OCI-LY1 (cell line): ENCODE measurements around the gene SMAP1.

Source experiments
- H2AFZ ChIP-seq: fragments of 200-600 bp; sonication (generic), shearing (Covaris generic); 2 replicates; pipeline ENCODE4 v1.6.0; 2014; ENCODE audit warnings: antibody characterized with exemption, mild to moderate bottlenecking, low read length
- H3F3A ChIP-seq: fragments of 200-600 bp; sonication (generic), shearing (Covaris generic); 2 replicates; pipeline ENCODE4 v1.6.0; 2014; ENCODE audit warnings: mild to moderate bottlenecking, antibody characterized with exemption, low read length, moderate library complexity; ENCODE audit not compliant: insufficient read depth
- H3K27ac ChIP-seq: fragments of 200-600 bp; sonication (generic); 2 replicates; pipeline ENCODE4 v1.5.1; 2014; ENCODE audit warnings: low read length, mixed run types, mild to moderate bottlenecking, low read depth; ENCODE audit not compliant: poor library complexity, severe bottlenecking
- H3K27me3 ChIP-seq: fragments of 200-600 bp; sonication (generic); 2 replicates; pipeline ENCODE4 v1.6.0; 2014; ENCODE audit warnings: antibody characterized with exemption, mild to moderate bottlenecking, low read length, moderate library complexity; ENCODE audit not compliant: insufficient read depth
- H3K36me3 ChIP-seq: fragments of 200-600 bp; sonication (generic); 2 replicates; pipeline ENCODE4 v1.6.1; 2014; ENCODE audit warnings: mild to moderate bottlenecking, antibody characterized with exemption, low read length, moderate library complexity, mixed read lengths; ENCODE audit not compliant: insufficient read depth
- H3K4me1 ChIP-seq: fragments of 200-600 bp; sonication (generic); 2 replicates; pipeline ENCODE4 v1.5.1; 2014; ENCODE audit warnings: mild to moderate bottlenecking, low read length, moderate library complexity; ENCODE audit not compliant: insufficient read depth, severe bottlenecking
- H3K4me2 ChIP-seq: fragments of 200-600 bp; sonication (generic), shearing (Covaris generic); 2 replicates; pipeline ENCODE4 v1.6.1; 2014; ENCODE audit warnings: low read length
- H3K4me3 ChIP-seq: fragments of 200-600 bp; sonication (generic); 2 replicates; pipeline ENCODE4 v1.5.1; 2014; ENCODE audit warnings: low read length, low read depth, mild to moderate bottlenecking, mixed read lengths; ENCODE audit not compliant: poor library complexity, severe bottlenecking
- H3K79me2 ChIP-seq: fragments of 200-600 bp; shearing (Covaris generic); 2 replicates; pipeline ENCODE4 v1.6.1; 2016; ENCODE audit warnings: mixed run types, low read length, mixed read lengths; ENCODE audit not compliant: insufficient read depth
- H3K9ac ChIP-seq: fragments of 200-600 bp; sonication (generic), shearing (Covaris generic); 2 replicates; pipeline ENCODE4 v1.6.1; 2014; ENCODE audit warnings: mild to moderate bottlenecking, low read length, mixed read lengths
- H3K9me2 ChIP-seq: fragments of 200-600 bp; sonication (generic), shearing (Covaris generic); 2 replicates; pipeline ENCODE4 v1.6.1; 2014; ENCODE audit warnings: low read depth, mild to moderate bottlenecking, low read length, mixed read lengths
- H3K9me3 ChIP-seq: fragments of 200-600 bp; shearing (Covaris generic); 2 replicates; pipeline ENCODE4 v1.6.1; 2014; ENCODE audit warnings: low read length, mixed read lengths
- H4K20me1 ChIP-seq: fragments of 200-600 bp; sonication (generic), shearing (Covaris generic); 2 replicates; pipeline ENCODE4 v1.6.0; 2016; ENCODE audit warnings: mild to moderate bottlenecking, low read length; ENCODE audit not compliant: insufficient read depth
- EZH2 ChIP-seq: fragments of 200-600 bp; sonication (generic), shearing (Covaris generic); IDR thresholded peaks from 2 replicates; pipeline ENCODE4 v1.8.0; 2017; ENCODE audit warnings: borderline replicate concordance, mixed run types, mild to moderate bottlenecking, antibody characterized with exemption, low read length, moderate library complexity, mixed read lengths
- TF ChIP-seq, protein P1 (sequence below): fragments of 200-600 bp; sonication (generic), shearing (Covaris generic); IDR thresholded peaks from 2 replicates; pipeline ENCODE4 v1.5.1; 2017; ENCODE audit warnings: mild to moderate bottlenecking, antibody characterized with exemption, low read length, moderate library complexity, mixed read lengths

SMAP1 gene

DNA sequence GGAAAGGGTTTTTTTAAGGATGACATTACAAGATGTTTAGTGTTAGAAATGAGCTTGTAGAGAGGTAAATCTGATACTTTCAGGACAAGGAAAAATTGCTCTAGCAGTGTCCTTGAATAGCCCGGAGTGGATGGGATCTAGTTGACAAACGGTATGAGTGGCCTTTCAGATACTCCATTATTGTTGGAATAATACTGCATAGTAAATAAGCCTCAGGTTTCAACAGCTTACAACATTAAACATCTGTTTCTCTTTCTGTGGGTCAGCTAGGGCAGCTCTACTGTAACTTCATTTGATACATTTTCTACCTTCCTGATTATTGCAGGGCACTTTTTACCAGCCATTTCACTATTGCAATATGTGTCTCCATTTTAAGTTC lies 171.2 kb downstream of the SMAP1 start:
- Histone ChIP-seq H3K27me3 (no peaks in the 10 kb centered on the region), H3K79me2 (no peaks in the 10 kb centered on the region), H3K9me2 (no peaks in the 10 kb centered on the region), H3K4me1 (no peaks in the 10 kb centered on the region), H3K9ac (no peak overlapping the region), H3K4me3 (no peak overlapping the region), H3K4me2 (no peak overlapping the region), H3K36me3 (no peaks in the 10 kb centered on the region), H3K27ac (no peak overlapping the region), H2AFZ (no peak overlapping the region), H3K9me3 (no peaks in the 10 kb centered on the region), H4K20me1 (no peaks in the 10 kb centered on the region), H3F3A (no peaks in the 10 kb centered on the region)
- TF ChIP-seq, protein P1, sequence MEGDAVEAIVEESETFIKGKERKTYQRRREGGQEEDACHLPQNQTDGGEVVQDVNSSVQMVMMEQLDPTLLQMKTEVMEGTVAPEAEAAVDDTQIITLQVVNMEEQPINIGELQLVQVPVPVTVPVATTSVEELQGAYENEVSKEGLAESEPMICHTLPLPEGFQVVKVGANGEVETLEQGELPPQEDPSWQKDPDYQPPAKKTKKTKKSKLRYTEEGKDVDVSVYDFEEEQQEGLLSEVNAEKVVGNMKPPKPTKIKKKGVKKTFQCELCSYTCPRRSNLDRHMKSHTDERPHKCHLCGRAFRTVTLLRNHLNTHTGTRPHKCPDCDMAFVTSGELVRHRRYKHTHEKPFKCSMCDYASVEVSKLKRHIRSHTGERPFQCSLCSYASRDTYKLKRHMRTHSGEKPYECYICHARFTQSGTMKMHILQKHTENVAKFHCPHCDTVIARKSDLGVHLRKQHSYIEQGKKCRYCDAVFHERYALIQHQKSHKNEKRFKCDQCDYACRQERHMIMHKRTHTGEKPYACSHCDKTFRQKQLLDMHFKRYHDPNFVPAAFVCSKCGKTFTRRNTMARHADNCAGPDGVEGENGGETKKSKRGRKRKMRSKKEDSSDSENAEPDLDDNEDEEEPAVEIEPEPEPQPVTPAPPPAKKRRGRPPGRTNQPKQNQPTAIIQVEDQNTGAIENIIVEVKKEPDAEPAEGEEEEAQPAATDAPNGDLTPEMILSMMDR = no peak
- TF ChIP-seq EZH2 = no peak

GRCh38 chr6:70839286-70840266 lies 171.9 kb downstream of the SMAP1 start:
- Histone ChIP-seq H3K36me3 (no peaks in the 10 kb centered on the region), H3K9me3 (no peaks in the 10 kb centered on the region), H3K79me2 (no peaks in the 10 kb centered on the region), H3K4me1 (no peaks in the 10 kb centered on the region), H3K27me3 (no peaks in the 10 kb centered on the region), H3K9me2 (no peaks in the 10 kb centered on the region), H3F3A (no peaks in the 10 kb centered on the region), H3K4me2 (no peak overlapping the region), H3K4me3 (no peak overlapping the region), H2AFZ (no peak overlapping the region), H3K27ac (no peak overlapping the region), H3K9ac (no peak overlapping the region), H4K20me1 (no peaks in the 10 kb centered on the region)
- TF ChIP-seq, protein P1 = no peak
- TF ChIP-seq EZH2 = no peak

GRCh38 chr6:70841112-70841511 lies 173.4 kb downstream of the SMAP1 start:
- no peaks in the 10 kb centered on the region for H3K9me3 ChIP-seq

More at GRCh38 chr6:70841112-70841511, 173.4 kb downstream of the SMAP1 start:
- Histone ChIP-seq H3K4me1 (no peaks in the 10 kb centered on the region), H3K4me2 (no peak overlapping the region), H3F3A (no peaks in the 10 kb centered on the region), H2AFZ (no peak overlapping the region), H4K20me1 (no peaks in the 10 kb centered on the region), H3K9ac (no peak overlapping the region), H3K9me2 (no peaks in the 10 kb centered on the region), H3K27ac (no peak overlapping the region), H3K4me3 (no peak overlapping the region), H3K36me3 (no peaks in the 10 kb centered on the region), H3K79me2 (no peaks in the 10 kb centered on the region), H3K27me3 (no peaks in the 10 kb centered on the region)
- TF ChIP-seq EZH2 = no peak
- TF ChIP-seq, protein P1 = no peak
